ENCODE results near the gene NOS1AP. TPM values are rescaled to one million over a fixed set of nuclear protein-coding genes. Genes with fewer than 3 reads are reported as not detected.

Gene NOS1AP
- total and polyA plus RNA-seq, 7 experiments from 2014 or later: 0.08 to 0.15 TPM; not detected in 5

GRCh38 chr1:162323023-162323422, 253.5 kb downstream of the NOS1AP start:
- H3K4me1 ChIP-seq (ENCODE audit: control insufficient read depth in 2 of 2, insufficient read depth in 2 of 2, low read length in 2 of 2): no peaks in the 10 kb centered on the region
- Mint-ChIP-seq H3K4me1 (peaks cover 0 to 2% (median 0%) of the 10 kb centered on the region in 7 donors), H3K27me3 (peaks cover 11 to 32% (median 25%) of the 10 kb centered on the region in 5 donors), H3K36me3 (no peaks in the 10 kb centered on the region), H3K9me3 (no peaks in the 10 kb centered on the region), H3K27ac (no peak overlapping the region), H3K4me3 (no peak overlapping the region)
- H3K36me3 ChIP-seq (ENCODE audit: control insufficient read depth in 2 of 3, insufficient read depth in 3 of 3, low read length in 3 of 3): no peaks in the 10 kb centered on the region
- intact Hi-C loops (cut with micrococcal nuclease): no loop called here
- ATAC-seq (no peak), DNase-seq (no peak)
- H3K9me3 ChIP-seq (ENCODE audit: control insufficient read depth in 2 of 3, low read length in 3 of 3): no peaks in the 10 kb centered on the region
- no peaks in the 10 kb centered on the region for H3K27me3 ChIP-seq (ENCODE audit: control insufficient read depth in 2 of 2, insufficient read depth in 2 of 2, low read length in 2 of 2)
- no peak overlapping the region for H3K27ac ChIP-seq (ENCODE audit: low read depth, low read length)
- ChIA-PET CTCF (no interaction called here), POLR2A (no interaction called here)
- no peak overlapping the region for H3K4me3 ChIP-seq (ENCODE audit: low read length)

GRCh38 chr1:162324396-162324795, 254.9 kb downstream of the NOS1AP start:
- H3K27ac Mint-ChIP-seq: no peak overlapping the region
- peaks cover 8 to 21% (median 13%) of the 10 kb centered on the region in 5 donors for H3K27me3 Mint-ChIP-seq
- Histone ChIP-seq H3K36me3 (ENCODE audit: control insufficient read depth in 2 of 3, insufficient read depth in 3 of 3, low read length in 3 of 3) (no peaks in the 10 kb centered on the region), H3K4me3 (ENCODE audit: low read length) (no peak overlapping the region), H3K27ac (ENCODE audit: low read depth, low read length) (no peak overlapping the region), H3K4me1 (ENCODE audit: control insufficient read depth in 2 of 2, insufficient read depth in 2 of 2, low read length in 2 of 2) (no peaks in the 10 kb centered on the region), H3K9me3 (ENCODE audit: control insufficient read depth in 2 of 3, low read length in 3 of 3) (no peaks in the 10 kb centered on the region), H3K27me3 (ENCODE audit: control insufficient read depth in 2 of 2, insufficient read depth in 2 of 2, low read length in 2 of 2) (no peaks in the 10 kb centered on the region)
- ChIA-PET CTCF (no interaction called here), POLR2A (no interaction called here)
- intact Hi-C loops (cut with micrococcal nuclease): no loop called here
- no peak for DNase-seq
- ATAC-seq: no peak
- H3K36me3 Mint-ChIP-seq: no peaks in the 10 kb centered on the region
- H3K9me3 Mint-ChIP-seq: no peaks in the 10 kb centered on the region
- H3K4me1 Mint-ChIP-seq: peaks cover 0 to 2% (median 0%) of the 10 kb centered on the region in 7 donors
- no peak overlapping the region for H3K4me3 Mint-ChIP-seq

GRCh38 chr1:162326559-162326958, 257.1 kb downstream of the NOS1AP start:
- peaks cover 3 to 21% (median 12%) of the 10 kb centered on the region in 5 donors for H3K27me3 Mint-ChIP-seq
- peaks cover 0 to 2% (median 0%) of the 10 kb centered on the region in 7 donors for H3K4me1 Mint-ChIP-seq
- no peaks in the 10 kb centered on the region for H3K27me3 ChIP-seq (ENCODE audit: control insufficient read depth in 2 of 2, insufficient read depth in 2 of 2, low read length in 2 of 2)
- H3K4me1 ChIP-seq (ENCODE audit: control insufficient read depth in 2 of 2, insufficient read depth in 2 of 2, low read length in 2 of 2): no peaks in the 10 kb centered on the region
- H3K27ac Mint-ChIP-seq: no peak overlapping the region
- ATAC-seq (no peak), DNase-seq (no peak)
- intact Hi-C loops (cut with micrococcal nuclease): no loop called here
- no peaks in the 10 kb centered on the region for H3K36me3 Mint-ChIP-seq
- ChIA-PET POLR2A (no interaction called here), CTCF (no interaction called here)
- H3K4me3 ChIP-seq (ENCODE audit: low read length): no peak overlapping the region
- H3K36me3 ChIP-seq (ENCODE audit: control insufficient read depth in 2 of 3, insufficient read depth in 3 of 3, low read length in 3 of 3): no peaks in the 10 kb centered on the region
- no peaks in the 10 kb centered on the region for H3K9me3 ChIP-seq (ENCODE audit: control insufficient read depth in 2 of 3, low read length in 3 of 3)
- no peak overlapping the region for H3K27ac ChIP-seq (ENCODE audit: low read depth, low read length)
- no peaks in the 10 kb centered on the region for H3K9me3 Mint-ChIP-seq
- no peak overlapping the region for H3K4me3 Mint-ChIP-seq

GRCh38 chr1:162327144-162327787, 257.8 kb downstream of the NOS1AP start:
- CTCF ChIA-PET: no interaction called here
- H3K27ac Mint-ChIP-seq: no peak overlapping the region

GRCh38 chr1:162327788-162328165, 258.3 kb downstream of the NOS1AP start:
- POLR2A ChIA-PET: no interaction called here
- CTCF ChIA-PET: no interaction called here
- intact Hi-C loops (cut with micrococcal nuclease): no loop called here

More at GRCh38 chr1:162327144-162327787, 257.8 kb downstream of the NOS1AP start:
- H3K9me3 ChIP-seq (ENCODE audit: control insufficient read depth in 2 of 3, low read length in 3 of 3): no peaks in the 10 kb centered on the region
- intact Hi-C loops (cut with micrococcal nuclease): no loop called here
- Mint-ChIP-seq H3K36me3 (no peaks in the 10 kb centered on the region), H3K27me3 (peaks cover 3 to 20% (median 10%) of the 10 kb centered on the region in 5 donors), H3K4me3 (no peak overlapping the region), H3K4me1 (peaks cover 0 to 2% (median 0%) of the 10 kb centered on the region in 7 donors), H3K9me3 (no peaks in the 10 kb centered on the region)
- H3K36me3 ChIP-seq (ENCODE audit: control insufficient read depth in 2 of 3, insufficient read depth in 3 of 3, low read length in 3 of 3): no peaks in the 10 kb centered on the region
- no peak overlapping the region for H3K27ac ChIP-seq (ENCODE audit: low read depth, low read length)
- no peaks in the 10 kb centered on the region for H3K4me1 ChIP-seq (ENCODE audit: control insufficient read depth in 2 of 2, insufficient read depth in 2 of 2, low read length in 2 of 2)
- H3K4me3 ChIP-seq (ENCODE audit: low read length): no peak overlapping the region
- DNase-seq: no peak
- POLR2A ChIA-PET: no interaction called here
- no peaks in the 10 kb centered on the region for H3K27me3 ChIP-seq (ENCODE audit: control insufficient read depth in 2 of 2, insufficient read depth in 2 of 2, low read length in 2 of 2)
- ATAC-seq: peak; percentile 55

GRCh38 chr1:162328512-162328911, 259.0 kb downstream of the NOS1AP start:
- Histone ChIP-seq H3K4me3 (ENCODE audit: low read length) (no peak overlapping the region), H3K9me3 (ENCODE audit: control insufficient read depth in 2 of 3, low read length in 3 of 3) (no peaks in the 10 kb centered on the region), H3K4me1 (ENCODE audit: control insufficient read depth in 2 of 2, insufficient read depth in 2 of 2, low read length in 2 of 2) (no peaks in the 10 kb centered on the region), H3K27ac (ENCODE audit: low read depth, low read length) (no peak overlapping the region), H3K27me3 (ENCODE audit: control insufficient read depth in 2 of 2, insufficient read depth in 2 of 2, low read length in 2 of 2) (no peaks in the 10 kb centered on the region), H3K36me3 (ENCODE audit: control insufficient read depth in 2 of 3, insufficient read depth in 3 of 3, low read length in 3 of 3) (no peaks in the 10 kb centered on the region)
- ATAC-seq: no peak
- POLR2A ChIA-PET: no interaction called here
- CTCF ChIA-PET: no interaction called here
- intact Hi-C loops (cut with micrococcal nuclease): no loop called here
- Mint-ChIP-seq H3K4me1 (peaks cover 0 to 2% (median 0%) of the 10 kb centered on the region in 7 donors), H3K9me3 (no peaks in the 10 kb centered on the region), H3K27ac (no peak overlapping the region), H3K4me3 (no peak overlapping the region), H3K36me3 (no peaks in the 10 kb centered on the region), H3K27me3 (peaks cover 3 to 21% (median 4%) of the 10 kb centered on the region in 5 donors)
- DNase-seq: no peak

More at GRCh38 chr1:162327788-162328165, 258.3 kb downstream of the NOS1AP start:
- no peak overlapping the region for H3K27ac ChIP-seq (ENCODE audit: low read depth, low read length)
- H3K4me1 Mint-ChIP-seq: peaks cover 0 to 2% (median 0%) of the 10 kb centered on the region in 7 donors
- H3K36me3 Mint-ChIP-seq: no peaks in the 10 kb centered on the region
- ATAC-seq (no peak), DNase-seq (no peak)
- H3K4me3 ChIP-seq (ENCODE audit: low read length): no peak overlapping the region
- H3K36me3 ChIP-seq (ENCODE audit: control insufficient read depth in 2 of 3, insufficient read depth in 3 of 3, low read length in 3 of 3): no peaks in the 10 kb centered on the region
- no peaks in the 10 kb centered on the region for H3K9me3 ChIP-seq (ENCODE audit: control insufficient read depth in 2 of 3, low read length in 3 of 3)
- H3K4me1 ChIP-seq (ENCODE audit: control insufficient read depth in 2 of 2, insufficient read depth in 2 of 2, low read length in 2 of 2): no peaks in the 10 kb centered on the region
- no peaks in the 10 kb centered on the region for H3K27me3 ChIP-seq (ENCODE audit: control insufficient read depth in 2 of 2, insufficient read depth in 2 of 2, low read length in 2 of 2)
- no peaks in the 10 kb centered on the region for H3K9me3 Mint-ChIP-seq
- no peak overlapping the region for H3K27ac Mint-ChIP-seq
- no peak overlapping the region for H3K4me3 Mint-ChIP-seq
- peaks cover 3 to 21% (median 8%) of the 10 kb centered on the region in 5 donors for H3K27me3 Mint-ChIP-seq

GRCh38 chr1:162329826-162330225, 260.3 kb downstream of the NOS1AP start:
- Mint-ChIP-seq H3K27me3 (peaks cover 2 to 21% (median 10%) of the 10 kb centered on the region in 5 donors), H3K36me3 (no peaks in the 10 kb centered on the region), H3K9me3 (no peaks in the 10 kb centered on the region), H3K27ac (no peak overlapping the region), H3K4me1 (peaks cover 0 to 2% (median 0%) of the 10 kb centered on the region in 7 donors), H3K4me3 (no peak overlapping the region)
- no peaks in the 10 kb centered on the region for H3K36me3 ChIP-seq (ENCODE audit: control insufficient read depth in 2 of 3, insufficient read depth in 3 of 3, low read length in 3 of 3)
- DNase-seq: no peak
- no peaks in the 10 kb centered on the region for H3K27me3 ChIP-seq (ENCODE audit: control insufficient read depth in 2 of 2, insufficient read depth in 2 of 2, low read length in 2 of 2)
- intact Hi-C loops (cut with micrococcal nuclease): no loop called here
- ATAC-seq: no peak
- H3K27ac ChIP-seq (ENCODE audit: low read depth, low read length): no peak overlapping the region
- H3K9me3 ChIP-seq (ENCODE audit: control insufficient read depth in 2 of 3, low read length in 3 of 3): no peaks in the 10 kb centered on the region
- CTCF ChIA-PET: no interaction called here
- no peaks in the 10 kb centered on the region for H3K4me1 ChIP-seq (ENCODE audit: control insufficient read depth in 2 of 2, insufficient read depth in 2 of 2, low read length in 2 of 2)
- POLR2A ChIA-PET: no interaction called here
- H3K4me3 ChIP-seq (ENCODE audit: low read length): no peak overlapping the region

All from naive thymus-derived CD4-positive, alpha-beta T cell (primary cell).